GM12892 (cell line): ENCODE measurements around the gene TBCD.

Source experiments
- POLR2A ChIP-seq: IDR thresholded peaks from 2 replicates; pipeline ENCODE4 v1.6.1; 2011; ENCODE audit warnings: low read depth, low read length, control low read depth
- POLR2AphosphoS5 ChIP-seq: IDR thresholded peaks from 2 replicates; pipeline ENCODE4 v1.6.1; 2011; ENCODE audit warnings: low read depth, low read length, control low read depth
- TAF1 ChIP-seq: IDR thresholded peaks from 2 replicates; pipeline ENCODE4 v1.6.1; 2011; ENCODE audit warnings: low read depth, mild to moderate bottlenecking, control low read depth, low read length, borderline replicate concordance

DNA sequence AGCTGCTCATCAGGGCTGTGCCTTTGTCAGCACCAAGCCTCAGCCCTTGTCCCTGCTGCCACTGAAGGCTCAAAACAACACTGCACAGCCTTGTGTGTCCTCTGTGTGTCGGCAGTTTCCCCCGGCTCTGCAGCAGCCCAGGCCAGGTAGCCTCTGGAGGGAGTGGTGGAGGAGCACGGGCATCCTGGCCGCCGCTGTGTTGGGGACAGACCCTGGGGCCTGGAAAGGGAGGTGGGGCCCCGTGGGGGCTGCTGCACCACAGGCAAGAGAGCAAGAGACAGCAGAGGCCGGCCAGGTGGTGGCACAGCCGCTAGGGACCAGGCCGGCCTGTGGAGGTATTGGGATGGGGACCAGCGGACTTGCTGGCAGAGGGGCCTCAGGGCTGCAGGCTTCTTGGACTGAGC is 184.9 kb downstream of the TBCD start:
- no peak for TF ChIP-seq POLR2AphosphoS5
- TF ChIP-seq POLR2A: no peak
- TF ChIP-seq TAF1: no peak
